ENCODE results near the gene CHRM4. TPM values are rescaled to one million over a fixed set of nuclear protein-coding genes. Genes with fewer than 3 reads are reported as not detected.

Gene CHRM4
- total RNA-seq, 2 experiments from 2014 or later: not detected

DNA sequence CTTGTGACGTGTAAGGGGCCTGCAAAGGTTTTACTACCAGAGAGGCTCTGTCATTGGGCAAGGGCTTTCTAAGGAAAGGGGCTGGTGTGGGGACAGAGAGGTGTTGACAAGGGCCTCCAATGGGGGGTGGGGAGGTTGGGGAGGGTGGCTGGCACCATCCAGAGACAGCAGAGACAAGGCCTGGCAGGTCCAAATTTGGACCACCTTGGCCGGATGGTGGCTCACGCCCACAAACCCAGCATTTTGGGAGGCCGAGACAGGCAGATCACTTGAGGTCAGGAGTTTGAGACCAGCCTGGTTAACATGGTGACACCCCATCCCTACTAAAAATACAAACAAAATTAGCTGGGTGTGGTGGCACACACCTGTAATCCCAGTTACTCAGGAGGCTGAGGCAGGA, 2.2 kb upstream of the CHRM4 start:
- TF ChIP-seq, protein P1, sequence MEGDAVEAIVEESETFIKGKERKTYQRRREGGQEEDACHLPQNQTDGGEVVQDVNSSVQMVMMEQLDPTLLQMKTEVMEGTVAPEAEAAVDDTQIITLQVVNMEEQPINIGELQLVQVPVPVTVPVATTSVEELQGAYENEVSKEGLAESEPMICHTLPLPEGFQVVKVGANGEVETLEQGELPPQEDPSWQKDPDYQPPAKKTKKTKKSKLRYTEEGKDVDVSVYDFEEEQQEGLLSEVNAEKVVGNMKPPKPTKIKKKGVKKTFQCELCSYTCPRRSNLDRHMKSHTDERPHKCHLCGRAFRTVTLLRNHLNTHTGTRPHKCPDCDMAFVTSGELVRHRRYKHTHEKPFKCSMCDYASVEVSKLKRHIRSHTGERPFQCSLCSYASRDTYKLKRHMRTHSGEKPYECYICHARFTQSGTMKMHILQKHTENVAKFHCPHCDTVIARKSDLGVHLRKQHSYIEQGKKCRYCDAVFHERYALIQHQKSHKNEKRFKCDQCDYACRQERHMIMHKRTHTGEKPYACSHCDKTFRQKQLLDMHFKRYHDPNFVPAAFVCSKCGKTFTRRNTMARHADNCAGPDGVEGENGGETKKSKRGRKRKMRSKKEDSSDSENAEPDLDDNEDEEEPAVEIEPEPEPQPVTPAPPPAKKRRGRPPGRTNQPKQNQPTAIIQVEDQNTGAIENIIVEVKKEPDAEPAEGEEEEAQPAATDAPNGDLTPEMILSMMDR (IDR thresholded peaks at IDR 0.05): no peak
- DNase-seq (no peak), ATAC-seq (no peak)
- CTCF ChIA-PET: no interaction called here
- Mint-ChIP-seq H3K27ac (no peak overlapping the region), H3K36me3 (ENCODE audit: low read depth) (peaks cover 11% of the 10 kb centered on the region), H3K9me3 (no peaks in the 10 kb centered on the region), H3K4me3 (no peak overlapping the region), H3K4me1 (ENCODE audit: low read depth) (peaks cover 17% of the 10 kb centered on the region), H3K27me3 (peaks cover 32% of the 10 kb centered on the region)
- POLR2A ChIA-PET: no interaction called here
- intact Hi-C loops (cut with micrococcal nuclease): loop anchor here (5.0 kb wide), 1 partner anchor 144 kb away; no protein-coding TSS in a partner anchor

DNA sequence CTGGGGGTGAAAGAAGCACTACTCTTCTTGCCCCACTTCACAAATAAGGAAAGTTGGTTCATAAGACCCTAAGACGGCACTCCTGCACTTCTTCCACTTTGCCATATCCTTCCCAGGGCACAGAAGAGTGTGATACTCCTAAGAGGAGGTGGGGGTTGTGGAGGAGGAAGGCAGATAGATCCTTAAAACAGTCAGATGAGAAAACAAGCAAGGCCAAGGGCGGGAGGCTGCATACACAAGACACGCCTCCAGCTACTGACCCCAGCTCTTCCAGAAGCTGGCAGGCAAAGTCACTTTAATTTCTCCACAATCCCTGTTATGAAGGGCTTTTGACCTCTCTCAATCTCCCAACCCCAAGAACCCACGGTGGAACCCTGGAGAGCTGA, 1.6 kb upstream of the CHRM4 start:
- DNase-seq (no peak), ATAC-seq (no peak)
- Mint-ChIP-seq H3K4me1 (ENCODE audit: low read depth) (peaks cover 21% of the 10 kb centered on the region), H3K36me3 (ENCODE audit: low read depth) (peaks cover 11% of the 10 kb centered on the region), H3K27ac (no peak overlapping the region), H3K27me3 (peaks cover 37% of the 10 kb centered on the region), H3K9me3 (no peaks in the 10 kb centered on the region), H3K4me3 (peak overlapping the region; percentile 65)
- TF ChIP-seq, protein P1 (IDR thresholded peaks at IDR 0.05): no peak
- intact Hi-C loops (cut with micrococcal nuclease): loop anchor here (5.0 kb wide), 1 partner anchor 144 kb away; no protein-coding TSS in a partner anchor
- CTCF ChIA-PET: interaction anchor here (1.0 to 1.5 kb wide), 6 partner anchors 45 to 145 kb away, joined by 3 to 6 read pairs (median 4); no protein-coding TSS in a partner anchor
- POLR2A ChIA-PET: interaction anchor here (1.3 to 1.4 kb wide), 2 partner anchors 9 to 10 kb away, joined by 3 to 4 read pairs; no protein-coding TSS in a partner anchor

DNA sequence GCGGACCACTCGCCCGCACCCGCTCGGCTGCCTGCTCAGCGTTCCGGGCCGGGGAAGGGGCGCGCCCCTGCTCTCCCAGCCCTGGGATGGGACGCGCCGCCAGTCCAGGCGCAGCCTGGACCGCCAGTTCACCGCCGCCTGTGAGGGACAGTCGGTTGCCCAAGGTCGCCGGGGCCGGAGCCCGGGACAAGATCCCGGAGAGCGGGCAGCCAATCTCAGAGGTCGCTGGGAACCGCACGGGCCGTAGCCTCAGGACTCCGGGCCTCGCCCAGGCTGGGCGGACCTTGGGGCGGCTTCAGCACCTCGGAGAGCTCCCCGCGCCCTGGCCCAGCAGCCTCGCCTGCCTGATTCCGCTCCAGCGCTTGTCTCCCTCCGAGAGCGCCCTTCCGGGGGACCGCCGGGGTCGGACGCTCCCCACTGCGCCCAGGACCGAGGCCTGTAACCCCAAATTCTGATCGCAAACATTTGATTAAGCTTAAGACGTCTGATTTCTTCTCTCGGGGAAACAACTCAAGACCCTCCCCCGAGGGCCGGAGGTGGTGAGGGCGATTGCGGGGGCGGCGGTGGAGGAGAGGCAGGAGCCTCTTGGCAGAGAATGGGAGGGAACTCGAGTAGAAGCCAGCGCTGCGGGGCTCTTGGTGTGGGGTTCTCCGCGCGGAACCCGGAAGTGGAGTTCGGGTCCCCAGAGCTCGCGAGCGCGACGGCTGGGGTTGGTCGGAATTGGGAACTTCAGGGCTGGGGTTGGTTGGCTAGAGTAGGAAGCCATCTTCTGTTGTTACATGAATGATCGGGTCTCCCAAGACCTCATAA, 1.1 kb upstream of the CHRM4 start:
- POLR2A ChIA-PET: interaction anchor here (1.3 to 1.5 kb wide), 3 partner anchors 8 to 12 kb away, joined by 3 to 7 read pairs (median 4); partner anchors contain the start of gene MDK
- H3K27ac Mint-ChIP-seq: no peak overlapping the region
- TF ChIP-seq, protein P1 (IDR thresholded peaks at IDR 0.05): no peak
- ATAC-seq (peak; percentile 85), DNase-seq (peak; percentile 81)
- intact Hi-C loops (cut with micrococcal nuclease): loop anchor here (5.0 kb wide), 1 partner anchor 145 kb away; no protein-coding TSS in a partner anchor
- peaks cover 24% of the 10 kb centered on the region for H3K4me1 Mint-ChIP-seq (ENCODE audit: low read depth)
- H3K4me3 Mint-ChIP-seq: peak overlapping the region; percentile 65
- CTCF ChIA-PET: interaction anchor here (0.8 to 1.5 kb wide), 13 partner anchors 9 to 225 kb away, joined by 3 to 6 read pairs (median 4); partner anchors contain the start of genes ATG13 and HARBI1
- peaks cover 7% of the 10 kb centered on the region for H3K36me3 Mint-ChIP-seq (ENCODE audit: low read depth)
- peaks cover 41% of the 10 kb centered on the region for H3K27me3 Mint-ChIP-seq
- no peaks in the 10 kb centered on the region for H3K9me3 Mint-ChIP-seq

DNA sequence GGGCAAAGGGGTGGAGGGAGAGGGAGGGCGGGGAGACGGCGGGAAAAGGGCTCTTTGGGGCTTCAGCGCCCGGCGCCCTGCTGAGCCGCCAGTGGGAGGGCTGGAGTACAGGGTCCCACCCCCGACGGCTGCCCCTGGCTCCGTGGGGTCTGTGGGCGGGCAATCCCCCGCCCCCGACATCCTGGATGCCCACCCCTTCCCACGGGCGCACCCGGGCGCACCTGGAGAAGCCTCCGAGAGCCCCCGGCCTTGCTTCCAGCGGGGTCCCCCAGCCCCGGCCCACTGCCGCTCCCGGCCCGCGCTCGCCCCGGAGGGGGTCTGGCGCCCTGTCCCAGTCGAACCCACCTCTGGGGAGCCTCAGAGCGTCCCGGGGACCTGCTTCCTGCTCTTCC, 394 bp downstream of the CHRM4 start:
- Mint-ChIP-seq H3K27ac (no peak overlapping the region), H3K4me3 (no peak overlapping the region), H3K27me3 (peaks cover 54% of the 10 kb centered on the region), H3K36me3 (ENCODE audit: low read depth) (no peaks in the 10 kb centered on the region), H3K4me1 (ENCODE audit: low read depth) (peaks cover 25% of the 10 kb centered on the region), H3K9me3 (no peaks in the 10 kb centered on the region)
- no peak for ATAC-seq
- no peak for DNase-seq
- TF ChIP-seq, protein P1 (IDR thresholded peaks at IDR 0.05): no peak
- ChIA-PET POLR2A (interaction anchor here (0.6 to 1.5 kb wide), 6 partner anchors 11 to 99 kb away, joined by 3 to 7 read pairs (median 4); partner anchors contain the start of gene MDK), CTCF (interaction anchor here (1.0 to 1.5 kb wide), 5 partner anchors 8 to 138 kb away, joined by 3 to 6 read pairs (median 5); no protein-coding TSS in a partner anchor)
- intact Hi-C loops (cut with micrococcal nuclease): loop anchor here (5.0 kb wide), 1 partner anchor 146 kb away; no protein-coding TSS in a partner anchor
